Measurements from ENCODE around the gene CAND2.

DNA sequence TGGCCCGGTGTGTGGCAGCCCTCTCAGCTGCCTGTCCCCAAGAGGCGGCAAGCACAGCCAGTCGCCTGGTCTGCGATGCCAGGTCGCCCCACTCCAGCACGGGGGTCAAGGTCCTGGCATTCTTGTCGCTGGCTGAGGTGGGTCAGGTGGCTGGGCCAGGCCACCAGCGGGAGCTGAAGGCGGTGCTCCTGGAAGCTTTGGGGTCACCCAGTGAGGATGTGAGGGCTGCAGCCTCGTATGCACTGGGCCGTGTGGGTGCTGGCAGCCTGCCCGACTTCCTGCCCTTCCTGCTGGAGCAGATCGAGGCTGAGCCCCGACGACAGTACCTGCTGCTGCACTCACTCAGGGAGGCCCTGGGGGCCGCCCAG lies 20.8 kb downstream of the CAND2 start:
- TF ChIP-seq, protein P1, sequence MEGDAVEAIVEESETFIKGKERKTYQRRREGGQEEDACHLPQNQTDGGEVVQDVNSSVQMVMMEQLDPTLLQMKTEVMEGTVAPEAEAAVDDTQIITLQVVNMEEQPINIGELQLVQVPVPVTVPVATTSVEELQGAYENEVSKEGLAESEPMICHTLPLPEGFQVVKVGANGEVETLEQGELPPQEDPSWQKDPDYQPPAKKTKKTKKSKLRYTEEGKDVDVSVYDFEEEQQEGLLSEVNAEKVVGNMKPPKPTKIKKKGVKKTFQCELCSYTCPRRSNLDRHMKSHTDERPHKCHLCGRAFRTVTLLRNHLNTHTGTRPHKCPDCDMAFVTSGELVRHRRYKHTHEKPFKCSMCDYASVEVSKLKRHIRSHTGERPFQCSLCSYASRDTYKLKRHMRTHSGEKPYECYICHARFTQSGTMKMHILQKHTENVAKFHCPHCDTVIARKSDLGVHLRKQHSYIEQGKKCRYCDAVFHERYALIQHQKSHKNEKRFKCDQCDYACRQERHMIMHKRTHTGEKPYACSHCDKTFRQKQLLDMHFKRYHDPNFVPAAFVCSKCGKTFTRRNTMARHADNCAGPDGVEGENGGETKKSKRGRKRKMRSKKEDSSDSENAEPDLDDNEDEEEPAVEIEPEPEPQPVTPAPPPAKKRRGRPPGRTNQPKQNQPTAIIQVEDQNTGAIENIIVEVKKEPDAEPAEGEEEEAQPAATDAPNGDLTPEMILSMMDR (conservative IDR thresholded peaks at IDR 0.05; ENCODE audit: low read length), result no peak
- TF ChIP-seq EZH2phosphoT487 (IDR thresholded peaks at IDR 0.05; ENCODE audit: borderline replicate concordance), result no peak

Measured in Loucy (cell line).